H1 (cell line): ENCODE measurements around the gene DCDC2. TPM values are rescaled to one million over a fixed set of nuclear protein-coding genes. Genes with fewer than 3 reads are reported as not detected.

ENCODE experiments used
- ASH2L ChIP-seq: fragments of 200-600, 300-600 bp; sonication (generic); IDR thresholded peaks from one replicate; pipeline ENCODE4 v1.7.1; 2017; ENCODE audit warnings: low read length
- BACH1 ChIP-seq: IDR thresholded peaks from 2 replicates; pipeline ENCODE4 v1.6.1; 2012; ENCODE audit warnings: low read length, improper control_type of control experiment
- CHD1 ChIP-seq: IDR thresholded peaks from 2 replicates; pipeline ENCODE4 v1.6.1; 2012; ENCODE audit warnings: low read depth, low read length, improper control_type of control experiment
- CTBP2 ChIP-seq: IDR thresholded peaks from 2 replicates; pipeline ENCODE4 v1.7.0; 2011; ENCODE audit warnings: borderline replicate concordance, mild to moderate bottlenecking, moderate library complexity, mixed read lengths, low read length; ENCODE audit not compliant: insufficient read depth, insufficient read length
- CTCF ChIP-seq, 3 experiments: IDR thresholded peaks; 1 replicate in 2 of 3; 2 replicates in 1 of 3; pipeline versions ENCODE4 v1.5.1 to v1.6.1; 2011; ENCODE audit warnings: low read length in 3 of 3, mild to moderate bottlenecking in 3 of 3, inconsistent platforms in 2 of 3, low read depth in 1 of 3, moderate library complexity in 1 of 3; ENCODE audit not compliant: insufficient read depth in 1 of 3; ENCODE audit errors: control extremely low read depth in 1 of 3
- EP300 ChIP-seq, 2 experiments: IDR thresholded peaks; 1 replicate in 1 of 2; 2 replicates in 1 of 2; pipeline ENCODE4 v1.6.1; 2011 to 2012; ENCODE audit warnings: low read depth in 2 of 2, low read length in 2 of 2, mild to moderate bottlenecking in 2 of 2, borderline replicate concordance in 1 of 2, inconsistent platforms in 1 of 2, moderate library complexity in 1 of 2
- KDM4A ChIP-seq: IDR thresholded peaks from one replicate; pipeline ENCODE4 v1.7.1; 2012; ENCODE audit warnings: low read depth, mild to moderate bottlenecking, moderate library complexity, low read length, inconsistent platforms; ENCODE audit not compliant: severe bottlenecking
- POU5F1 ChIP-seq: IDR thresholded peaks from 2 replicates; pipeline ENCODE4 v1.6.1; 2011; ENCODE audit warnings: low read depth, mild to moderate bottlenecking, low read length, moderate library complexity
- polyA plus RNA-seq, 7 experiments: library from polyadenylated mRNA; depleted of rRNA in 3 of 7; stranded (reverse) in 5 of 7; unstranded in 2 of 7; fragments of >200 nt in 5 of 7; fragments of 200-250 nt in 2 of 7; gene quantifications; 1 replicate in 5 of 7; 2 replicates in 1 of 7; 4 replicates in 1 of 7; pipeline versions ENCODE4 v1.2.1 to v1.2.3, GENCODE V29; 2011 to 2013; ENCODE audit warnings: missing spikeins in 2 of 7, mixed read lengths in 2 of 7
- total RNA-seq: library from RNA; stranded (reverse); fragmentation: NEBNext Ultra II Directional; extraction: Animal tissue kit (Norgen Biotek cat#: 25700); gene quantifications from 2 replicates; pipeline ENCODE4 v1.2.1, GENCODE V29; 2021

DCDC2 gene
- total and polyA plus RNA-seq, 2 of the 8 experiments (the other 6 are each of a cell fraction or from before 2014, with no cell fraction given): 0.03 to 0.15 TPM

- no peak for TF ChIP-seq KDM4A
- TF ChIP-seq CTCF (IDR thresholded peaks at IDR 0.05; ENCODE audit: control extremely low read depth in 1 of 3, insufficient read depth in 1 of 3, low read depth in 1 of 3, low read length in 3 of 3): no peak
- TF ChIP-seq CHD1: no peak
- 0 out of 3 replicates have a peak, but pooled peaks of 1 of the 2 experiments have one; percentile 59 for TF ChIP-seq EP300 (IDR thresholded peaks at IDR 0.05; ENCODE audit: borderline replicate concordance in 1 of 2, low read depth in 2 of 2, low read length in 2 of 2)
- TF ChIP-seq CTBP2: no peak
- TF ChIP-seq BACH1: no peak
- TF ChIP-seq POU5F1: 0 out of 2 replicates have a peak, but pooled peaks have one; percentile 72
- TF ChIP-seq ASH2L: no peak
- TF ChIP-seq, all 59 proteins: peak for 7
Measured at GRCh38 chr6:24313251-24314141, 44.4 kb downstream of the DCDC2 start (continued).
